ENCODE data around the gene SHC3.

GRCh38 chr9:89166852-89167251, 11.8 kb downstream of the SHC3 start:
- TF ChIP-seq POLR2AphosphoS5 (IDR thresholded peaks at IDR 0.05; ENCODE audit: low read depth) (no peak), JUNB (IDR thresholded peaks at IDR 0.05; ENCODE audit: unreplicated experiment) (no peak), EZH2 (IDR thresholded peaks at IDR 0.05; ENCODE audit: low read depth, unreplicated experiment) (no peak), EZH2phosphoT487 (IDR thresholded peaks at IDR 0.05; ENCODE audit: unreplicated experiment) (no peak), STAT1 (IDR thresholded peaks at IDR 0.05; ENCODE audit: unreplicated experiment) (no peak), ZNF114 (CRISPR knock-in tag; IDR thresholded peaks at IDR 0.05) (no peak), ZNF331 (CRISPR knock-in tag; IDR thresholded peaks at IDR 0.05; ENCODE audit: low read depth) (no peak), CREB1 (CRISPR knock-in tag; IDR thresholded peaks at IDR 0.05; ENCODE audit: low read depth) (no peak), NANOG (IDR thresholded peaks at IDR 0.05; ENCODE audit: borderline replicate concordance) (no peak)
- TF ChIP-seq, protein P1, sequence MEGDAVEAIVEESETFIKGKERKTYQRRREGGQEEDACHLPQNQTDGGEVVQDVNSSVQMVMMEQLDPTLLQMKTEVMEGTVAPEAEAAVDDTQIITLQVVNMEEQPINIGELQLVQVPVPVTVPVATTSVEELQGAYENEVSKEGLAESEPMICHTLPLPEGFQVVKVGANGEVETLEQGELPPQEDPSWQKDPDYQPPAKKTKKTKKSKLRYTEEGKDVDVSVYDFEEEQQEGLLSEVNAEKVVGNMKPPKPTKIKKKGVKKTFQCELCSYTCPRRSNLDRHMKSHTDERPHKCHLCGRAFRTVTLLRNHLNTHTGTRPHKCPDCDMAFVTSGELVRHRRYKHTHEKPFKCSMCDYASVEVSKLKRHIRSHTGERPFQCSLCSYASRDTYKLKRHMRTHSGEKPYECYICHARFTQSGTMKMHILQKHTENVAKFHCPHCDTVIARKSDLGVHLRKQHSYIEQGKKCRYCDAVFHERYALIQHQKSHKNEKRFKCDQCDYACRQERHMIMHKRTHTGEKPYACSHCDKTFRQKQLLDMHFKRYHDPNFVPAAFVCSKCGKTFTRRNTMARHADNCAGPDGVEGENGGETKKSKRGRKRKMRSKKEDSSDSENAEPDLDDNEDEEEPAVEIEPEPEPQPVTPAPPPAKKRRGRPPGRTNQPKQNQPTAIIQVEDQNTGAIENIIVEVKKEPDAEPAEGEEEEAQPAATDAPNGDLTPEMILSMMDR (conservative IDR thresholded peaks at IDR 0.05; ENCODE audit: low read depth in 2 of 2), result no peak
- TF ChIP-seq, protein P2, sequence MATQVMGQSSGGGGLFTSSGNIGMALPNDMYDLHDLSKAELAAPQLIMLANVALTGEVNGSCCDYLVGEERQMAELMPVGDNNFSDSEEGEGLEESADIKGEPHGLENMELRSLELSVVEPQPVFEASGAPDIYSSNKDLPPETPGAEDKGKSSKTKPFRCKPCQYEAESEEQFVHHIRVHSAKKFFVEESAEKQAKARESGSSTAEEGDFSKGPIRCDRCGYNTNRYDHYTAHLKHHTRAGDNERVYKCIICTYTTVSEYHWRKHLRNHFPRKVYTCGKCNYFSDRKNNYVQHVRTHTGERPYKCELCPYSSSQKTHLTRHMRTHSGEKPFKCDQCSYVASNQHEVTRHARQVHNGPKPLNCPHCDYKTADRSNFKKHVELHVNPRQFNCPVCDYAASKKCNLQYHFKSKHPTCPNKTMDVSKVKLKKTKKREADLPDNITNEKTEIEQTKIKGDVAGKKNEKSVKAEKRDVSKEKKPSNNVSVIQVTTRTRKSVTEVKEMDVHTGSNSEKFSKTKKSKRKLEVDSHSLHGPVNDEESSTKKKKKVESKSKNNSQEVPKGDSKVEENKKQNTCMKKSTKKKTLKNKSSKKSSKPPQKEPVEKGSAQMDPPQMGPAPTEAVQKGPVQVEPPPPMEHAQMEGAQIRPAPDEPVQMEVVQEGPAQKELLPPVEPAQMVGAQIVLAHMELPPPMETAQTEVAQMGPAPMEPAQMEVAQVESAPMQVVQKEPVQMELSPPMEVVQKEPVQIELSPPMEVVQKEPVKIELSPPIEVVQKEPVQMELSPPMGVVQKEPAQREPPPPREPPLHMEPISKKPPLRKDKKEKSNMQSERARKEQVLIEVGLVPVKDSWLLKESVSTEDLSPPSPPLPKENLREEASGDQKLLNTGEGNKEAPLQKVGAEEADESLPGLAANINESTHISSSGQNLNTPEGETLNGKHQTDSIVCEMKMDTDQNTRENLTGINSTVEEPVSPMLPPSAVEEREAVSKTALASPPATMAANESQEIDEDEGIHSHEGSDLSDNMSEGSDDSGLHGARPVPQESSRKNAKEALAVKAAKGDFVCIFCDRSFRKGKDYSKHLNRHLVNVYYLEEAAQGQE (IDR thresholded peaks at IDR 0.05; ENCODE audit: unreplicated experiment), result no peak
- TF ChIP-seq, protein P3, sequence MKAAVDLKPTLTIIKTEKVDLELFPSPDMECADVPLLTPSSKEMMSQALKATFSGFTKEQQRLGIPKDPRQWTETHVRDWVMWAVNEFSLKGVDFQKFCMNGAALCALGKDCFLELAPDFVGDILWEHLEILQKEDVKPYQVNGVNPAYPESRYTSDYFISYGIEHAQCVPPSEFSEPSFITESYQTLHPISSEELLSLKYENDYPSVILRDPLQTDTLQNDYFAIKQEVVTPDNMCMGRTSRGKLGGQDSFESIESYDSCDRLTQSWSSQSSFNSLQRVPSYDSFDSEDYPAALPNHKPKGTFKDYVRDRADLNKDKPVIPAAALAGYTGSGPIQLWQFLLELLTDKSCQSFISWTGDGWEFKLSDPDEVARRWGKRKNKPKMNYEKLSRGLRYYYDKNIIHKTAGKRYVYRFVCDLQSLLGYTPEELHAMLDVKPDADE (IDR thresholded peaks at IDR 0.05), result no peak

All from GM23338 (cell line).